ENCODE measurements around the gene ZNF219.

ZNF219 gene

DNA sequence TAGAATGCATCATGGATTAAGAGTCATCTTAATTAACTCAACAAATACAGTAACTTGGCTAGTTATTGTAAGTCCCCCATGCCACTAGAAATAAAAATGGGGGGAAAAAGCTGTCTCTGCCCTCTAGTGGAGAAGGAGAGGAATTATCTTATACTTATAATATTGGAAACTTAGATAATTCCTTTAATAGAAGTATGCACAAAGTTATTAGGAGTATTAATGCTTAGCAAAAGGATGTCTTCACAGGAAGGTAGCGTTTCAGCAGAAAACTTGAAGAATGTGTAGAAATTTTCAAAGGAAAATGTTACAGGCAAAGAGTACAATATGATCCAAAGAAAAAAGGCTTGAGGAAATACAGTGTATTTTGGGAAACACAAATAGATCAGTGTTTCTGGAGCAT is 37.6 kb upstream of the ZNF219 start:
- Histone ChIP-seq H4K20me1 (ENCODE audit: insufficient read depth, low read length, poor library complexity, severe bottlenecking) (no peaks in the 10 kb centered on the region), H3F3A (ENCODE audit: low read depth) (no peaks in the 10 kb centered on the region), H3K79me2 (ENCODE audit: insufficient read depth, low read length) (no peaks in the 10 kb centered on the region), H3K27me3 (ENCODE audit: insufficient read depth, low read length, poor library complexity, severe bottlenecking) (no peaks in the 10 kb centered on the region), H3K4me3 (ENCODE audit: low read length, poor library complexity, severe bottlenecking) (no peak overlapping the region), H3K4me1 (ENCODE audit: insufficient read depth, low read length, poor library complexity, severe bottlenecking) (no peaks in the 10 kb centered on the region), H3K36me3 (ENCODE audit: insufficient read depth, low read length) (no peaks in the 10 kb centered on the region), H3K4me2 (ENCODE audit: low read depth, low read length, poor library complexity, severe bottlenecking) (no peak overlapping the region), H3K9ac (ENCODE audit: low read depth, low read length, poor library complexity, severe bottlenecking) (no peak overlapping the region), H3K9me2 (replicated peaks; ENCODE audit: low read depth, low read length) (no peaks in the 10 kb centered on the region), H2AFZ (ENCODE audit: low read length) (no peak overlapping the region), H3K9me3 (ENCODE audit: insufficient read depth, low read depth, low read length) (no peaks in the 10 kb centered on the region)
- TF ChIP-seq CTCF (conservative IDR thresholded peaks at IDR 0.05; ENCODE audit: low read length) = peak; percentile 81
- no peak for TF ChIP-seq EZH2phosphoT487 (IDR thresholded peaks at IDR 0.05; ENCODE audit: borderline replicate concordance)

DNA sequence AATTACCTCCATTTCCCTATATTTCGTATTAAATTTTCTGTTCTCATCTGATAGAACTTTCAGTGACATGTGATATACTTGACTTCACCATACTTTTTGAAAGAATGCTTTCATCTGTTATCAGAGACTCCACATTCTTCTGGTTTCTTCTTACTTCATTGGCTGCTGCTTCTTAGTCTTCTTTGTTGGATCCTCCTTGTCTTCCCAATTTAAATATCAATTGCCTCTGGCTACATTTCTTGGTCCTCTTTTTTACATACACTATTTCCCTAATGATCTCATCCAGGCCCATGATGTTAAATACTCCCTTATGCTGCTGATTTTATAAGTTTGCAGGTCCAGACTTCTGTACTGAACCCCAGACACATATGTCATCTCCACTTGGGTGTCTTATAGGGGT is 35.4 kb upstream of the ZNF219 start:
- H3F3A ChIP-seq (ENCODE audit: low read depth) = no peaks in the 10 kb centered on the region
- no peaks in the 10 kb centered on the region for H3K9me2 ChIP-seq (replicated peaks; ENCODE audit: low read depth, low read length)
- TF ChIP-seq CTCF (conservative IDR thresholded peaks at IDR 0.05; ENCODE audit: low read length) = no peak
- no peak for TF ChIP-seq EZH2phosphoT487 (IDR thresholded peaks at IDR 0.05; ENCODE audit: borderline replicate concordance)
- H3K4me3 ChIP-seq (ENCODE audit: low read length, poor library complexity, severe bottlenecking) = no peak overlapping the region
- no peak overlapping the region for H3K9ac ChIP-seq (ENCODE audit: low read depth, low read length, poor library complexity, severe bottlenecking)
- no peaks in the 10 kb centered on the region for H3K27me3 ChIP-seq (ENCODE audit: insufficient read depth, low read length, poor library complexity, severe bottlenecking)
- H3K4me2 ChIP-seq (ENCODE audit: low read depth, low read length, poor library complexity, severe bottlenecking) = no peak overlapping the region
- H3K4me1 ChIP-seq (ENCODE audit: insufficient read depth, low read length, poor library complexity, severe bottlenecking) = no peaks in the 10 kb centered on the region
- H3K79me2 ChIP-seq (ENCODE audit: insufficient read depth, low read length) = no peaks in the 10 kb centered on the region
- H3K9me3 ChIP-seq (ENCODE audit: insufficient read depth, low read depth, low read length) = no peaks in the 10 kb centered on the region
- H3K36me3 ChIP-seq (ENCODE audit: insufficient read depth, low read length) = no peaks in the 10 kb centered on the region
- H4K20me1 ChIP-seq (ENCODE audit: insufficient read depth, low read length, poor library complexity, severe bottlenecking) = no peaks in the 10 kb centered on the region
- H2AFZ ChIP-seq (ENCODE audit: low read length) = no peak overlapping the region

DNA sequence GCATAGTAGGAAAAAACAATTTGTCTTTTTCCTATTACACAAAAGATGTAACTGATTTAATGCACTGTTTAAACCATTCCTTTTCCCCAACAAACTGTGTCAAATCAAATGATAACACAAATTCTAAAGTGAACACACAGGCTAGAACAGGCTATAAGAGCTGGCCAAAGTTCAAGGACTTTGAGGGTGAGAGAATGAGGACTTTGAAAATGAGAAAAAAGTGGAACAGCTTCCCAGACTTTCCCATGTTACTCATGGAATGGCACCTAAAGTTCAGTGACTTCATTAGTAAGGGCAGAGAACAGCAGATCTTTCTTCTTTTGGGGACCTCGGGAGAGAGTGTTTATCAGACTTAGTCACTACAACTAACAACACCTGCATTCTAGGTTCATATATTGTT is 25.0 kb upstream of the ZNF219 start:
- TF ChIP-seq CTCF (conservative IDR thresholded peaks at IDR 0.05; ENCODE audit: low read length) = no peak
- no peak for TF ChIP-seq EZH2phosphoT487 (IDR thresholded peaks at IDR 0.05; ENCODE audit: borderline replicate concordance)
- no peak overlapping the region for H3K4me2 ChIP-seq (ENCODE audit: low read depth, low read length, poor library complexity, severe bottlenecking)
- H3K9me3 ChIP-seq (ENCODE audit: insufficient read depth, low read depth, low read length) = no peaks in the 10 kb centered on the region
- no peaks in the 10 kb centered on the region for H3K4me1 ChIP-seq (ENCODE audit: insufficient read depth, low read length, poor library complexity, severe bottlenecking)
- H4K20me1 ChIP-seq (ENCODE audit: insufficient read depth, low read length, poor library complexity, severe bottlenecking) = no peaks in the 10 kb centered on the region
- H3K4me3 ChIP-seq (ENCODE audit: low read length, poor library complexity, severe bottlenecking) = no peak overlapping the region
- no peaks in the 10 kb centered on the region for H3F3A ChIP-seq (ENCODE audit: low read depth)
- no peaks in the 10 kb centered on the region for H3K36me3 ChIP-seq (ENCODE audit: insufficient read depth, low read length)
- H3K9me2 ChIP-seq (replicated peaks; ENCODE audit: low read depth, low read length) = no peaks in the 10 kb centered on the region
- H3K79me2 ChIP-seq (ENCODE audit: insufficient read depth, low read length) = no peaks in the 10 kb centered on the region
- no peaks in the 10 kb centered on the region for H3K27me3 ChIP-seq (ENCODE audit: insufficient read depth, low read length, poor library complexity, severe bottlenecking)
- H3K9ac ChIP-seq (ENCODE audit: low read depth, low read length, poor library complexity, severe bottlenecking) = no peak overlapping the region
- no peak overlapping the region for H2AFZ ChIP-seq (ENCODE audit: low read length)

Data from Loucy (cell line).